ENCODE data around the gene C14orf132.

- no peak for TF ChIP-seq CTCF (IDR thresholded peaks at IDR 0.05)
- no peak for TF ChIP-seq POLR2AphosphoS5 (IDR thresholded peaks at IDR 0.05)
Measured at GRCh38 chr14:96064866-96065265, 25.7 kb downstream of the C14orf132 start.

Data from transverse colon (tissue), 4 donors.